Epithelial cell of prostate (primary cell): ENCODE results near the gene MET.
A peak's percentile ranks its signal among the peaks of the same experiment; 100 is the strongest.

Source experiments
- DNase-seq: peaks from one replicate; pipeline ENCODE4 v3.0.0-alpha.2; 2011; ENCODE audit warnings: low read depth, low spot score
- H3K27ac ChIP-seq: fragments of 450-650 bp; 2 replicates; pipeline ENCODE4 v1.5.1; 2017; ENCODE audit warnings: mild to moderate bottlenecking

Gene MET

DNA sequence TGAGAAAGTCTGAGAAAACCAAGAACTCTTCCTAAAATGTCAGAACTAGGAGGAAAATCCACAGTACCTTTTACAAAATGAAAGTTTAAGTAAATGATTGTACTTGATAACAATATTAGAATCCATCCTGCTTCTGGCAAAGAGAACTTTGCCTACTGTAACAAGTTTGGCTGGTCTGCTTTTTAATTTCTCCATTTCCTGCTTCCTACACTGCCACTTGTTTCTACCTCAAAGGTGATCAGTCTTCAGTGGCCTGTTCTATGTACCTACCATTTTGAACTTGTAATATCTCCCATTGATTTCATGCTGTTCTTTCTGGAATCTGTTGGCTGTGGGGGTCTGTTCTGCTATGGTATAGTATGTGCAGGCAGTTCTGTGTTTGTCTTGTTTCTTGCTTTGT lies 157.5 kb downstream of the MET start:
- H3K27ac ChIP-seq = no peak overlapping the region
- no peak for DNase-seq

- no peak for DNase-seq
- no peak overlapping the region for H3K27ac ChIP-seq
Measured at GRCh38 chr7:116832692-116833091, 160.7 kb downstream of the MET start.

DNA sequence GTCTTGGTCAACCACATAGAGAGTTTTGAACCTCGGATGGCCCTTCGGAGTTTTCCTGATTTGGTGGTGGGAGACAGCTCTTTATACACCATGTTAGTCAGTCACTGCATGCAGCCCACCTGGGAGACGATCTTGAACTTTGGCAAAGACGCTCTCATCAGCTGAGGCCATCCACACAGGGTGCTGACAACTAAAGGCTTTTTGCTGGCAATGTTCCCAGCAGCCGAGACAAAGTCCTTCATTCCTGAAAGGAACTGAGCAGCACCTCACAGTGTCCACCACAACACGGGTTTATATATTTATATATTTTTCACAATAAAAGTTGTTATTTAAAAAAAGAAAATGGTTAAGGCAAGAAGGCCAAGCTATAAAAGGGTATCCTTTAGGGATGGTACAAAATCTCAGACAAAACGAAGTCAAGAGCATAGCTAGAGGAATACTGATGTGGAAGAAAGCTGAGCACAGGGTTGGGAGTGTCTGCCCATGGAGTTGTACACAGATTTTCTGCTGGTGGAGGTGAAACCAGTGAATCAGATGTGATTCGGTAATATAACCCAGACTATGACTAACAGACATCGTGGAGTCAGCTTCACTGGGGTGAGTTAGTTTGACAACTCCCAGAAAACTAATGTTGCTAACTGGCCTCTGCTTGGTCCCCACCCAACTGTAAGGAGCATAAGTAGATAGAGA lies 163.0 kb downstream of the MET start:
- H3K27ac ChIP-seq = peak overlapping the region; percentile 51
- DNase-seq = peak; percentile 69

GRCh38 chr7:116836048-116836447 lies 164.1 kb downstream of the MET start:
- no peak for DNase-seq
- no peak overlapping the region for H3K27ac ChIP-seq

DNA sequence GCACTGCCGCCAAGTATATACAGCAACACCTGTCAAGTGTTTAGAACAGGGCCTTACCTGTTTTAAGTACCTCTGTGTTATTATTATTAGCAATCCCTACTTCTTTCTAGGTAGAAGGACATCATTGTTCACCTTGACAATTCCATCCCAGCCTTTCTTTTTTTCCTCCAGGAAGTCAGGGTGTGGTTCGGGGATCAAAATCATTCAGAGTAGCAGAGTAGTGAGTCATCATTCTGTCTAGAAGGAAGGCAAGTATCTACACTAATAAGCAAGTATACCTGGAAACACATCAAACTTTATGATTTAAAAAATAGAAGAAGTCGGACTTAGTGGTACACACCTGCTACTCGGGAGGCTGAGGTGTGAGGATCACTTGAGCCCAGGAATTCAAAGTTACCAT lies 164.9 kb downstream of the MET start:
- peak overlapping the region; percentile 28 for H3K27ac ChIP-seq
- DNase-seq = peak; percentile 5

DNA sequence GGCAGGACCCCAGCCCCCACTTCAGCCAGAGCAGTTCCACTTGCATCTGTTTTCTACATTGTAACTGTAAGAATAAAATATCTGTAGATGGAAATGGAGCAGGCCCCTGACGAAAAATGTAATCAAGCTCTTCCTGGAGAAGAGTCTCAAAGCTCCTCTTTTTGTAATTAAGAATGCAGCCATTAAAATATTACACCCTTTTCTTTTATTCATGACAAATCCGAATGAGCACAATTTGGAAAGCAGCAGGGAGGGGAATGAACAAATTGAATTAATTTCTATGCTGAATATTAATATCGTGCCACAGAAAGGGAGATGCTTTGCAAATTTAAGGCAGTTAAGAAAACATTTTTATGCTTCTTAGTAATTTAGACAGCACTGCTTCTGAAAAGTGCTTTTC lies 165.6 kb downstream of the MET start:
- H3K27ac ChIP-seq = no peak overlapping the region
- DNase-seq = no peak

DNA sequence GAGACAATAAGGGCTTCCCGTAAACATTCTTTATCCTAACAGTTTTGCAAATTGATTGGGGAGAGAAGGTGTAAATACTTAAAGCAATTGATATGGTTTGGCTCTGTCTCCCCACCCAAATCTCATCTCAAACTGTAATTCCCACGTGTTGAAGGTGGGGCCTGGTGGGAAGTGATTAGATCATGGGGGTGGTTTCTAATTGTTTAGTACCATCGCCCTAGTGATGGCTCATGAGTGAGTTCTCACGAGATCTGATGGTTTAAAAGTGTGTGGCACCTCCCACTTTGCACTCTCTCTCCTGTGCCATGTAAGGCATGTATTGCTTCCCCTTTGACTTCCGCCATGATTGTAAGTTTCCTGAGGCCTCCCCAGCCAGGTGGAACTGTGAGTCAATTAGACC lies 168.3 kb downstream of the MET start:
- H3K27ac ChIP-seq = no peak overlapping the region
- DNase-seq = no peak

DNA sequence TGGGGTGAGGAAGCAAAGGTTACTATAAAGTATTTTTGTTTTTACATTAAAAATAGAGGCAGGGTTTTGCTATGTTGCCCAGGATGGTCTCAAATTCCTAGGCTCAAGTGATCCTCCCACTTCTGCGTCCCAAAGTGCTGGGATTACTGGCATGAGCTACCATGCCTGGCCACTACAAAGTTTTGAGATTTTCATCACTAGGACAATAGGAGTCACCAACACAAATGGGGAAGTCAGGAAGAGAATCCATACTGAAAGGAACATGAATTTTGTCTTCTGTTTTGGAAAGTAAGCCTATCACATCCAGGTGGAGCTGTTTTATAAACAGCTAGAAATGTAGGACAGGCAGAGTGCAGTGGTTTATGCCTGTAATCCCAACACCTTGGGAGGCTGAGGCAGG lies 170.4 kb downstream of the MET start:
- no peak overlapping the region for H3K27ac ChIP-seq
- no peak for DNase-seq

GRCh38 chr7:116843378-116843777 lies 171.4 kb downstream of the MET start:
- no peak for DNase-seq
- H3K27ac ChIP-seq = no peak overlapping the region
